NCI-H1436 (cell line): ENCODE data around the gene KCNJ3.

Experiments used
- DNase-seq: peaks from one replicate; lab custom pipeline; 2025; lab: John Stamatoyannopoulos, UW

Gene KCNJ3

DNA sequence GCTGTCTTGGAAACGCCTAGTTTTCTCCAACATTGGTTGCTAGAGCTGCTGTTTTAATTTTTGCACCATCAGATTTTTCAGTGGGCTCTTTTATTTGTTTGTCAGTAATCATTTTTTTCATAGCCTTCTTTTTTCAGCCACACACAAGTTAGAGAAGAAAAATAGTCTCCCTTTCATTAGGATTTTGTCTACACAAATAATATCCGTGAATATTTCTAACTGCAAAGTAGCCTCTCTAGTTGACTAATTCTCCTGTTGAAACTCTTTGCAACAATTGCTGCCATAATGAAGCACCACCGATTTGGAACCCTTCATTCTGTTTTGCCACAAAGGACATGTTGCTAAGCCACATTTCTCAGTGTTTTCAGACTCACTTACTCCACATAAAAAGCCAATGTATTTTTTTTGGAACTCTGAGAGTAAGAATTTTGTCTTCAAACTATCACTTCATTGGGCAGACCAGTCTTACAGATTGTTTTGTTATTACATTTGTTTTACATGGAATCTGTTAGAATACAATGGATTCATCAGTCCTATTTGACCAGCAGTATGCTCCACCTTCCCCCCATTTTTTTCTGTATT is 9.6 kb downstream of the KCNJ3 start:
- no peak for DNase-seq

DNA sequence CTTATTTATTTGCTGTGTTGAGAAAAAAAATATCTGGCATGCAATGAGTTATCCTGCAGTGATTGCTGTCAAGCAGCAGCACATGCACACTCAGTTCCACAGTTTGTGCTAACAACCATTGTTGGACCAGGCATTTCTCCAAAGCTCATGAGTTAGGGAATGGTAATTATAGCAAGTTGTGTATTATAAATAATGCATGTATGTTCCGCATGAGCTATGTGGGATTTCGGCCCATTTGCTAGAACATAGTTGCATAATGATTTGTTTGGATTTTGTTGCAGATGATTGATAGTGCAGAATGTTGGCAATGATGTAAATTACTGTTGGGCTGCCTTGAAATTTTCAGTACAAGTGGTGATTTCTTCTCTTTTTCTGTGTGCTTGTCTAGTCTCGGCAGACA is 10.7 kb downstream of the KCNJ3 start:
- DNase-seq, result no peak

DNA sequence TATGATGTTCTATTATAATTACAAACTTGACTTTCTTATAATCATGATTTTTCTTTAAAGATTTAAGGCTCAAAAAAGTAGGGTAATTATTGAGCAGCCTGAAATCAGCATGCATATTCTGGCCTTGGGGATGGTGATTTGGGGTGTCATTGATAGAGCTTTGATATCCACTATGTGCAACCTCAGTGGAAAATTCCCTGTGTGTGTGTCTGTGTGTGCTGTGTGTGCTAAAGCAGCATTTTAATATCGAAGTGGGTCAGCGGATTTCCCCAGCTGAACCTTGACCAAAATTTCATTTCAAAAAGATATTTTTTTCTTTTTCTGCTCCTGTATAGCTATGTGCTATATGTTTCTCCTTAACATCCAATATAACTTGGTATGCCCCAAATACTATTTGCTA is 11.6 kb downstream of the KCNJ3 start:
- DNase-seq, result no peak

DNA sequence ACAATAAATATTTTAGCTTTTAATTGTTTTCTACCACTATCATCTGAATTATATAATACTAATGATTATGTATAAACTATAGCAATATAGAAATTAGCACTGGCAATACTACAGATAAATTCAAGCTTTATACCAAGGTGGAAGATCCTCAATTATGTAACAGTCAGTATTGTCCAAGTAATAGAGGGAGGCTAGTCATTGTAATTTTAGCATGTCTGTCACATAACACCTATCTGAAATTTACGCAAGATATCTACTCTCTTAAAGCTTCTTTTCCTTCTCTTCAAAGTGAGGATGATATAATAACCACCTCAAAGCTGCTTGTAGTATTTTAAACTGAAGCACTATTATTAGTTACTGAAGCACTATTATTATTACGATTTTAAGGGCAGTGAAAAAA is 12.2 kb downstream of the KCNJ3 start:
- no peak for DNase-seq

DNA sequence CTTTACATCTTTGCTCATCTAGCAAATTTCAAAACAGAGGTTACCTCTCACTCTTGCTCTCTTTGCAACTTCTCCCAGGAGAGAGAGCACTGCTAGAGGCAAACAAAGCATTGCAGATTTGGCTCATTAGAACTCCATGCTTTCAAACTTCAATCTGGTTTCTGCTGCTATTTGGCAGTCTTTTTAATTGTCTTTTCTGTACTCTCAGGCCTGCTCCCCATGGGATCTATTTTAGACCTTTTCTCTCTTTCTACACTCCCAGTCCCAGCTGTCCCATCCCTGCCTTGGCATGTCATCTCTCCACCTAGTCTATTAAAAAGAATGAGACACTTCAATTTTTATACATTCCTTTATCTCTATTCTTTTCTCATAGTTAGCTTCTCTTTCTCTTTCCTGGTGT is 15.2 kb downstream of the KCNJ3 start:
- DNase-seq, result no peak

DNA sequence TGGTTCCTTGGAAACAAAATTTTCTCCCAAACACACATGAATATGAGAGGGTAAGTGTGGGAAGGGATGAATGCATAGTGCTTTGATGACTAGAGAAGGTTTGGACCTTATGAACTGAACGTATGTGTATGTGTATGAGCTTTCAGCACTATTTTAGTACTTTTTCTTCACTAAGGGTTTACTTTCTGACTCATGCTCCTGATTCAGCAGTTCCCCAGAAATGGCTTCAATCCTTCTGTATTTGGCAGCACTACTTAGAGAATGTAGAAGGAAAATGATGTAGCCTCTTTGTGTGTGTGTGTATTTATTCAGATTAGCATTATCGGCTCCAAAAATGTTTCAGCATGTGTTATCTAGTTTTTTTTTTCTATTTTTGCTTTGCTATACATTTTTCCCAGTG is 22.2 kb downstream of the KCNJ3 start:
- no peak for DNase-seq

- no peak for DNase-seq
Measured at GRCh38 chr2:154724194-154724797, 25.8 kb downstream of the KCNJ3 start.

GRCh38 chr2:154740361-154740760 is 41.9 kb downstream of the KCNJ3 start:
- DNase-seq, result no peak

DNA sequence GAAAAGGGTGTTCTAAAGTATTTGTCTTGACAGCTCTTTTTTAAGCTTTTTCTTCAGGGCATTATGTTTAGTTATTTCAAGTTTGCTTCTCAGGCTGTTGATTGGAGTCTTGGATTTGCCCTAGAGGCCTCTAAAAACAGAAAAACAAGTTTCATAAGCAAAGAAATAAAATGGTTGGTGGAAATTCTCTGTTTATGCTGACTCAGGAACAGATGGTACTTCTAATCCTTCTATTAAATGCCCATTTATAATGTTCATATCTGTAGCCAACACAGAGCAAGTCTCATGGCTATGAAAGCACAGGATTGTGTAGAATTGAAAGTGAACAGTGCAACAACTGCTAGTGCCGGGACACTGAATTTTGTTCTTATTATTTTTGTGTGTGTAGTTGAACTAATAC is 60.4 kb downstream of the KCNJ3 start:
- no peak for DNase-seq

GRCh38 chr2:154762638-154763037 is 64.1 kb downstream of the KCNJ3 start:
- no peak for DNase-seq

DNA sequence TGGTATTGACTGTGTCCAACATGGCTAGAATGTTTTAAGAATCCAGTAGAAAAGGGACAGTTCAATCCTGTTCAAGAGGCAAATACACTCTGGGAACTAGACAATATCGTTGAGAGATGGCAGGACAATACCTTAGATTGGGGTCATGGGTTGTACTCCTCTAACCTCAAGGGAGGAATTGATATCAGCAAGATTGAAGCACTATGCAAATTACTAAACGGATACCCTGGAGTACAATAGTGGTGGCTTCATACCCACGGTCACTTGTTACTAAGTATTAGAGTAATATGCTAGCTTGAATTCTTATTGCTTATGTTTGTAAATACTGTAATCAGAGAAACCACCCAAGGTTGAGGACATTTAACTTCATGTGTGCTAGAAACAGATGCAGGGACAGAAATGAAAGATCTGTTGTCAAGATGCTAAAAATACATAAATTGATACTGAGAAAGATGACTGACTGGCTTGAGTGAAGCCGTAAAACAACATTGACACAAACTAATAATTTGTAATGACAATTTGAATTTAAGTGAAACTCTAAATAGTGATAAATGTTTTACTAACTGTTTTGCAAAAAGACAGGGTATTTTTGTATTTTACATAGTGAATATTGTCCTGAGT is 73.3 kb downstream of the KCNJ3 start:
- DNase-seq, result no peak

DNA sequence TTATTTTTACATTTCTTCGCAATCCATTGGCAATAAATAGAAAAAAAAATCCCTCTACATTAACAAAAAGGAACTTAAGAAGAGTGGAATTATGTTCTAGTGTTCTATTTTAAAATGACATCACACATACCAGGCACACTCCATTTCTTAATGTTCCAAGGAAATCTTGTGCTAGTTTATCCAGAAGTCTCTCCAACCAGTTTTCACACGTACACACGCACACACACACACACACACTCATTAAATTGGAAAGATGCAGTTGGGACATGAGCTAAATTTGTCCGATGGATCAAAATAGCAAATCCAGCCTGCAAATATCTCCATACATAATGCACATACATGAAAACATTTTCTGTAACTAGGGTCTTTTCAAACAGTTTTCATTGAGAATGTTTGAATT is 78.3 kb downstream of the KCNJ3 start:
- no peak for DNase-seq

GRCh38 chr2:154794406-154794805 is 95.9 kb downstream of the KCNJ3 start:
- no peak for DNase-seq

GRCh38 chr2:154795651-154796050 is 97.2 kb downstream of the KCNJ3 start:
- DNase-seq, result no peak

DNA sequence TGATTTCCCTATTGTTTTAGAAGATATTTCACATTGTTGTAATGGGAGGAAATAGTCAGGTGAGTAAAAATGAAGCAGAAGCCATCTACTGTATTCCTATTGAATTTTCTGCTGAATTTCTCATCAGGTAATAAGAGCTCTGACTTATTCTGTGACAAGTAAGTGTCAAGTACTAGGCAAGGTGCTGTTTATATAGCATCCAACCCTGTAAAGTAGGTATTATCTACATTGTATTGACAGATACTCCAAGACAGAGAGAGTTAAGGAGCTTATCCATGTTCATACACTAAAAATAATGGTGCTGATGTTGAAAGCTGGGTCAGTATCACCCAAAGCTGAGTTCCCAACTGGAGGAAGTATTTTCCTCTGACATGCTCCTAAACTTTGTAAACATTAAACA is 106.0 kb downstream of the KCNJ3 start:
- DNase-seq, result no peak

DNA sequence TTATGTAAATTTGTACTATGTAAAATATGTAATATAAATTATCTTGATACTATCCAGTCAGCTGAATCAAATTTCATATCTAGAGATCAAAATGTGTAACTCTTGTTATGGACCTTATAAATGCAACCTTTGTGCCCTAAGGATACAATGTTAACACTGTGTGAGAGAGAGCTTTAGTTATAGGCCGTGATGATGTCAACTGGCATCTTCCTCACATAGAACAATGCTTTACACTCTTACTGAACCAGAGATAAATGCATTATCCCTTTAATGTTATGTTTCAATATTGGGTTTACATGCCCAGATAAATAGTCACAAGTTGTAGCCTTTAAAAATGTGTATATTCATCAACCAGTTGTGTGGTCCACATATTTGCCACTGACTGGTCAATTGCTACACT is 115.1 kb downstream of the KCNJ3 start:
- DNase-seq, result no peak

GRCh38 chr2:154814856-154815255 is 116.4 kb downstream of the KCNJ3 start:
- no peak for DNase-seq

- DNase-seq, result no peak
Measured at GRCh38 chr2:154825358-154825757, 126.9 kb downstream of the KCNJ3 start.

DNA sequence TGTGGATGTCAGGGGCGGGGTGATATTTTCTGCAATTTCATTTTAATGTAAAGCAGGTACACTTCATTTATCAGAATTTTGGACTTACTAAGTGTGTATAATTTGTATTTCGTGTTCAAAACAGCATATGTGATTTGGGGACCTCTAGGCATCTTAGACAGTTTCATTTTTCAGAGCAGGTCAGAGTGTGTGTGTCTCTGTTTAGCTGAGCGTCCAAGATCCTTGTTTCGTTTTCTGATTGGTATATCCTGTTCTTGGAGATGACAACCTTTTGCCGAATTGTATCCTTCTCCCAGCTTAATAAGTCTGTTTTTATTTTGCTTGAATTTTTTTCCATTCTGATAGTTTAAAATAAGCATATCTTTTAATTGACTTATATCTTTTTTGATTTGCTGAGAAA is 128.3 kb downstream of the KCNJ3 start:
- DNase-seq, result no peak

DNA sequence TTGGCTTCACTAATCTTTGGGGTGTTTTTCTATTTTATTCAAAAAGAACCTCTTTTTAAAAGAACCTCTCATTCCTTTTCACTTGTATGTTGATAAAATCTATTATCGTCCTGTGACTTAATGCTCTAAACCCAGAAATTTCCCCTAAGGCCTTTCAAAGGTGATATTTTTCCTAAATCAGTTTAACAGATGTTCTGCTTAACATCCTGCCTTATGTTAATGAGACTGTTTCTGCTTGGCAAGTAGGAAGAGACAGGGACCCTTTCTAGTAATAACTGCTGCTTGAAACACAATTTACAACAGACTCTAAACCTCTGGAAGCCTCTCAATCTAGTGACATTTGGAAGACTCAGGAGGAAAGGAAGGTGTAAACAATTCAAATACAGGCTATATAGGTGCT is 128.8 kb downstream of the KCNJ3 start:
- DNase-seq, result no peak

- DNase-seq, result no peak
Measured at GRCh38 chr2:154832711-154833110, 134.2 kb downstream of the KCNJ3 start.

GRCh38 chr2:154836632-154837031 is 138.1 kb downstream of the KCNJ3 start:
- no peak for DNase-seq

- DNase-seq, result no peak
Measured at GRCh38 chr2:154837035-154837434, 138.5 kb downstream of the KCNJ3 start.

DNA sequence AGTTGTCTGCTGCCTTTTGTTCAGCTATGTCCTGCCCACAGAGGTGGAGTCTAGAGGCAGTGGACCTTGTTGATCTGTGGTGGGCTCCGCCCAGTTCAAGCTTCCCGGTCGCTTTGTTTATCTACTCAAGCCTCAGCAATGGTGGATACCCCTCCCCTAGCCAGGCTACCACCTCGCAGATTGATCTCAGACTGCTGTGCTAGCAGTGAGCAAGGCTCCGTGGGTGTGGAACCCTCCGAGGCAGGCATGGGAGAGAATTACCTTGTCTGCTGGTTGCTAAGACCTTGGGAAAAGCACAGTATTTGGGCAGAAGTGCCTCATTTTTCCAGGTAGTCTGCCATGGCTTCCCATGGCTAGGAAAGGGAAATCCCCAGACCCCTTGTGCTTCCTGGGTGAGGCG is 146.0 kb downstream of the KCNJ3 start:
- no peak for DNase-seq
